Liver (tissue), 9 donors: Measurements from ENCODE around the gene CDK5RAP2. TPM values are rescaled to one million over a fixed set of nuclear protein-coding genes. Genes with fewer than 3 reads are reported as not detected.

Experiments
- DNase-seq: peaks from one replicate; pipeline ENCODE4 v3.0.0-alpha.2; 2017; ENCODE audit warnings: low spot score
- H3K27ac ChIP-seq, 2 donors: one replicate each; pipeline ENCODE4 v1.7.0; 2013; ENCODE audit warnings: inconsistent platforms in 2 of 2, low read length in 2 of 2, control low read depth in 1 of 2, low read depth in 1 of 2, mild to moderate bottlenecking in 1 of 2
- H3K27me3 ChIP-seq, 4 donors: one replicate each; pipeline versions ENCODE4 v1.6.1 to v1.7.0; 2013; ENCODE audit warnings: low read length in 3 of 4, inconsistent platforms in 1 of 4, mild to moderate bottlenecking in 1 of 4, moderate library complexity in 1 of 4; ENCODE audit not compliant: control insufficient read depth in 4 of 4, insufficient read depth in 4 of 4
- H3K36me3 ChIP-seq, 4 donors: one replicate each; pipeline versions ENCODE4 v1.6.1 to v1.7.0; 2013; ENCODE audit warnings: low read length in 3 of 4, mild to moderate bottlenecking in 3 of 4, low read depth in 1 of 4, moderate library complexity in 1 of 4; ENCODE audit not compliant: control insufficient read depth in 4 of 4, insufficient read depth in 3 of 4
- H3K4me1 ChIP-seq, 4 donors: one replicate each; pipeline versions ENCODE4 v1.6.1 to v1.7.0; 2013; ENCODE audit warnings: low read length in 3 of 4, mild to moderate bottlenecking in 3 of 4, moderate library complexity in 1 of 4; ENCODE audit not compliant: control insufficient read depth in 4 of 4, insufficient read depth in 4 of 4
- H3K4me3 ChIP-seq, 3 donors: one replicate each; pipeline versions ENCODE4 v1.6.1 to v1.7.0; 2013; ENCODE audit warnings: low read length in 3 of 3, control low read depth in 1 of 3, low read depth in 1 of 3, mild to moderate bottlenecking in 1 of 3
- H3K9ac ChIP-seq, 2 donors: one replicate each; pipeline ENCODE4 v1.7.0; 2013; ENCODE audit warnings: low read length in 2 of 2, mild to moderate bottlenecking in 2 of 2, moderate library complexity in 2 of 2, control low read depth in 1 of 2, low read depth in 1 of 2
- H3K9me3 ChIP-seq, 4 donors: one replicate each; pipeline versions ENCODE4 v1.6.1 to v1.7.0; 2013; ENCODE audit warnings: low read length in 3 of 4; ENCODE audit not compliant: control insufficient read depth in 4 of 4
- ATF3 ChIP-seq: IDR thresholded peaks from 2 replicates; pipeline ENCODE4 v1.6.1; 2016; ENCODE audit warnings: antibody characterized with exemption
- EGR1 ChIP-seq, 2 donors: IDR thresholded peaks; 2 replicates each; pipeline ENCODE4 v1.6.1; 2016 to 2018; ENCODE audit warnings: antibody characterized with exemption in 2 of 2, low read depth in 2 of 2
- FOXA1 ChIP-seq: IDR thresholded peaks from 2 replicates; pipeline ENCODE4 v1.6.1; 2016; ENCODE audit warnings: antibody characterized with exemption
- FOXA2 ChIP-seq: IDR thresholded peaks from 2 replicates; pipeline ENCODE4 v1.6.1; 2016; ENCODE audit warnings: antibody characterized with exemption
- GABPA ChIP-seq, 2 donors: IDR thresholded peaks in 1 of 2; conservative IDR thresholded peaks in 1 of 2; 2 replicates each; pipeline ENCODE4 v1.6.1; 2016; ENCODE audit warnings: antibody characterized with exemption in 2 of 2, mild to moderate bottlenecking in 1 of 2, moderate library complexity in 1 of 2
- HNF4A ChIP-seq, 2 donors: conservative IDR thresholded peaks; 2 replicates each; pipeline ENCODE4 v1.6.1; 2016; ENCODE audit warnings: antibody characterized with exemption in 2 of 2, mild to moderate bottlenecking in 2 of 2
- HNF4G ChIP-seq: IDR thresholded peaks from 2 replicates; pipeline ENCODE4 v1.6.1; 2016; ENCODE audit warnings: antibody characterized with exemption
- JUND ChIP-seq, 2 donors: IDR thresholded peaks; 2 replicates each; pipeline ENCODE4 v1.6.1; 2016; ENCODE audit warnings: antibody characterized with exemption in 2 of 2
- MAX ChIP-seq: IDR thresholded peaks from 2 replicates; pipeline ENCODE4 v1.6.1; 2016; ENCODE audit warnings: antibody characterized with exemption
- NR2F2 ChIP-seq: IDR thresholded peaks from 2 replicates; pipeline ENCODE4 v1.6.1; 2016; ENCODE audit warnings: antibody characterized with exemption
- RAD21 ChIP-seq, 2 donors: IDR thresholded peaks; 2 replicates each; pipeline ENCODE4 v1.6.1; 2016; ENCODE audit warnings: antibody characterized with exemption in 2 of 2, mild to moderate bottlenecking in 2 of 2
- REST ChIP-seq: IDR thresholded peaks from 2 replicates; pipeline ENCODE4 v1.6.1; 2016; ENCODE audit warnings: antibody characterized with exemption, mild to moderate bottlenecking
- RXRA ChIP-seq, 2 donors: IDR thresholded peaks; 2 replicates each; pipeline ENCODE4 v1.6.1; 2017 to 2018; ENCODE audit warnings: antibody characterized with exemption in 2 of 2, mild to moderate bottlenecking in 1 of 2
- SP1 ChIP-seq: IDR thresholded peaks from 2 replicates; pipeline ENCODE4 v1.6.1; 2018; ENCODE audit warnings: antibody characterized with exemption, mild to moderate bottlenecking
- TAF1 ChIP-seq: conservative IDR thresholded peaks from 2 replicates; pipeline ENCODE4 v1.6.1; 2016; ENCODE audit warnings: antibody characterized with exemption, mild to moderate bottlenecking
- YY1 ChIP-seq: IDR thresholded peaks from 2 replicates; pipeline ENCODE4 v1.6.1; 2016; ENCODE audit warnings: antibody characterized with exemption, mild to moderate bottlenecking
- WGBS: extraction: QIAGEN DNeasy Blood & Tissue Kit; methylation state at CpG from one replicate; pipeline ENCODE4 v1.1.7; 2013; 5-methylcytosine and 5-hydroxymethylcytosine counted together
- polyA plus RNA-seq, 2 donors: library from polyadenylated mRNA; stranded (reverse) in 1 of 2; unstranded in 1 of 2; fragments of 200-250 nt in 1 of 2; fragments of >200 nt in 1 of 2; fragmentation: Nextera tagmentation in 1 of 2; extraction: Ambion mirVana in 1 of 2; gene quantifications; one replicate each; pipeline versions ENCODE4 v1.2.1 to v1.2.3, GENCODE V29; 2013 to 2015
- total RNA-seq, 2 donors: library from RNA; depleted of rRNA; stranded (reverse); fragments of >200 nt; gene quantifications; one replicate each; pipeline ENCODE4 v1.2.3, GENCODE V29; 2014
- TF ChIP-seq, protein P1 (sequence below): fragments of 150-350 bp; IDR thresholded peaks from 2 replicates; pipeline ENCODE4 v1.5.1; 2017; ENCODE audit warnings: improper control_type of control experiment, low read depth, low read length; ENCODE audit not compliant: missing input control
- TF ChIP-seq, protein P2 (sequence below): IDR thresholded peaks from 2 replicates; pipeline ENCODE4 v1.6.1; 2016; ENCODE audit warnings: antibody characterized with exemption
- donor health status: healthy.
- donor health status: healthy.
- donor health status: healthy.
- donor health status: healthy.
- donor health status: healthy.

Gene CDK5RAP2
- total and polyA plus RNA-seq, 4 donors = 11.7 to 38.9 (median 21.7) TPM

DNA sequence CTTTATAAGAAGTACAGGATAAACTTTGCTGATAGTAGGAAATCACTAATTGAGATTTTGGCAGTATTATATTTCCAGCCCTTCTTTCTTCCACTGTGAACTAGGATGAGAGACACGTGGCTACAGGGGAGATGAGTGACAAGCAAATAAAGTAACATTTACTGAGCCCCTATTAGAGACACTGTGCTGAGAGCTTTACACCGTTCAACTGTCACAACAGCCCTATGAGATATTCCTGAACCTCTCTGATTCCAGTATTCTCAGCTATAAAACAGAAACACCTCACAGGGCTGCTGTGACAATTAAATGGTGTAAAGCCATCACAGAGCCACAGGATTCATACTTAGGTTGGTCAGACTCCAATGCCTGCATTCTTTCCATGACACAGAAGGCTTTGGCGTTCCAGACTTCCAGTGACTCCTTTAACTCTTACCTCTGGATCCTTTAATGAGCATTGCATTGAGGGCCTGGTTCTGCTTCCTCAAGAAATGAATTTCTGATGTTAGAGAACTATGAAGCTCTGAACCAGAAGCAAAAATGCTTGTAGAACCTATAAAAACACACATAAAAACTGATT lies 169.0 kb downstream of the CDK5RAP2 start:
- 95% methylated on average over 3 of the region's 3 CpGs for WGBS
- Histone ChIP-seq H3K27ac (no peak overlapping the region), H3K36me3 (peaks cover 6 to 43% (median 32%) of the 10 kb centered on the region in 4 donors), H3K4me1 (peaks cover 0 to 7% (median 0%) of the 10 kb centered on the region in 4 donors), H3K4me3 (no peak overlapping the region), H3K27me3 (no peaks in the 10 kb centered on the region), H3K9me3 (no peaks in the 10 kb centered on the region), H3K9ac (no peak overlapping the region)
- TF ChIP-seq YY1 (no peak), ATF3 (no peak), RAD21 (IDR thresholded peaks at IDR 0.05) (no peak), JUND (IDR thresholded peaks at IDR 0.05) (no peak), HNF4A (conservative IDR thresholded peaks at IDR 0.05) (no peak), REST (no peak), TAF1 (no peak), FOXA1 (no peak), SP1 (no peak), NR2F2 (no peak), HNF4G (no peak), GABPA (IDR thresholded peaks at IDR 0.05 in 1 of 2, conservative IDR thresholded peaks at IDR 0.05 in 1 of 2) (no peak), FOXA2 (no peak), EGR1 (IDR thresholded peaks at IDR 0.05; ENCODE audit: low read depth in 2 of 2) (no peak), RXRA (IDR thresholded peaks at IDR 0.05) (no peak), MAX (no peak)
- TF ChIP-seq, protein P1, sequence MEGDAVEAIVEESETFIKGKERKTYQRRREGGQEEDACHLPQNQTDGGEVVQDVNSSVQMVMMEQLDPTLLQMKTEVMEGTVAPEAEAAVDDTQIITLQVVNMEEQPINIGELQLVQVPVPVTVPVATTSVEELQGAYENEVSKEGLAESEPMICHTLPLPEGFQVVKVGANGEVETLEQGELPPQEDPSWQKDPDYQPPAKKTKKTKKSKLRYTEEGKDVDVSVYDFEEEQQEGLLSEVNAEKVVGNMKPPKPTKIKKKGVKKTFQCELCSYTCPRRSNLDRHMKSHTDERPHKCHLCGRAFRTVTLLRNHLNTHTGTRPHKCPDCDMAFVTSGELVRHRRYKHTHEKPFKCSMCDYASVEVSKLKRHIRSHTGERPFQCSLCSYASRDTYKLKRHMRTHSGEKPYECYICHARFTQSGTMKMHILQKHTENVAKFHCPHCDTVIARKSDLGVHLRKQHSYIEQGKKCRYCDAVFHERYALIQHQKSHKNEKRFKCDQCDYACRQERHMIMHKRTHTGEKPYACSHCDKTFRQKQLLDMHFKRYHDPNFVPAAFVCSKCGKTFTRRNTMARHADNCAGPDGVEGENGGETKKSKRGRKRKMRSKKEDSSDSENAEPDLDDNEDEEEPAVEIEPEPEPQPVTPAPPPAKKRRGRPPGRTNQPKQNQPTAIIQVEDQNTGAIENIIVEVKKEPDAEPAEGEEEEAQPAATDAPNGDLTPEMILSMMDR = no peak
- TF ChIP-seq, protein P2, sequence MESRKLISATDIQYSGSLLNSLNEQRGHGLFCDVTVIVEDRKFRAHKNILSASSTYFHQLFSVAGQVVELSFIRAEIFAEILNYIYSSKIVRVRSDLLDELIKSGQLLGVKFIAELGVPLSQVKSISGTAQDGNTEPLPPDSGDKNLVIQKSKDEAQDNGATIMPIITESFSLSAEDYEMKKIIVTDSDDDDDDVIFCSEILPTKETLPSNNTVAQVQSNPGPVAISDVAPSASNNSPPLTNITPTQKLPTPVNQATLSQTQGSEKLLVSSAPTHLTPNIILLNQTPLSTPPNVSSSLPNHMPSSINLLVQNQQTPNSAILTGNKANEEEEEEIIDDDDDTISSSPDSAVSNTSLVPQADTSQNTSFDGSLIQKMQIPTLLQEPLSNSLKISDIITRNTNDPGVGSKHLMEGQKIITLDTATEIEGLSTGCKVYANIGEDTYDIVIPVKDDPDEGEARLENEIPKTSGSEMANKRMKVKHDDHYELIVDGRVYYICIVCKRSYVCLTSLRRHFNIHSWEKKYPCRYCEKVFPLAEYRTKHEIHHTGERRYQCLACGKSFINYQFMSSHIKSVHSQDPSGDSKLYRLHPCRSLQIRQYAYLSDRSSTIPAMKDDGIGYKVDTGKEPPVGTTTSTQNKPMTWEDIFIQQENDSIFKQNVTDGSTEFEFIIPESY = no peak
- DNase-seq = no peak
